GM12801 (cell line): ENCODE data around the gene SEH1L.

Experiments used
- TF ChIP-seq, protein P1 (sequence below): IDR thresholded peaks from one replicate; pipeline ENCODE4 v1.5.1; 2011; ENCODE audit warnings: control low read depth; ENCODE audit not compliant: insufficient read length; ENCODE audit errors: extremely low read depth

The SEH1L gene

GRCh38 chr18:12911929-12912703 is 35.7 kb upstream of the SEH1L start:
- TF ChIP-seq, protein P1, sequence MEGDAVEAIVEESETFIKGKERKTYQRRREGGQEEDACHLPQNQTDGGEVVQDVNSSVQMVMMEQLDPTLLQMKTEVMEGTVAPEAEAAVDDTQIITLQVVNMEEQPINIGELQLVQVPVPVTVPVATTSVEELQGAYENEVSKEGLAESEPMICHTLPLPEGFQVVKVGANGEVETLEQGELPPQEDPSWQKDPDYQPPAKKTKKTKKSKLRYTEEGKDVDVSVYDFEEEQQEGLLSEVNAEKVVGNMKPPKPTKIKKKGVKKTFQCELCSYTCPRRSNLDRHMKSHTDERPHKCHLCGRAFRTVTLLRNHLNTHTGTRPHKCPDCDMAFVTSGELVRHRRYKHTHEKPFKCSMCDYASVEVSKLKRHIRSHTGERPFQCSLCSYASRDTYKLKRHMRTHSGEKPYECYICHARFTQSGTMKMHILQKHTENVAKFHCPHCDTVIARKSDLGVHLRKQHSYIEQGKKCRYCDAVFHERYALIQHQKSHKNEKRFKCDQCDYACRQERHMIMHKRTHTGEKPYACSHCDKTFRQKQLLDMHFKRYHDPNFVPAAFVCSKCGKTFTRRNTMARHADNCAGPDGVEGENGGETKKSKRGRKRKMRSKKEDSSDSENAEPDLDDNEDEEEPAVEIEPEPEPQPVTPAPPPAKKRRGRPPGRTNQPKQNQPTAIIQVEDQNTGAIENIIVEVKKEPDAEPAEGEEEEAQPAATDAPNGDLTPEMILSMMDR: no peak

GRCh38 chr18:12921178-12921577 is 26.6 kb upstream of the SEH1L start:
- TF ChIP-seq, protein P1: no peak

- TF ChIP-seq, protein P1: no peak
Observed at GRCh38 chr18:12922266-12922665, 25.5 kb upstream of the SEH1L start.

- TF ChIP-seq, protein P1: no peak
Observed at GRCh38 chr18:12924616-12925015, 23.2 kb upstream of the SEH1L start.

DNA sequence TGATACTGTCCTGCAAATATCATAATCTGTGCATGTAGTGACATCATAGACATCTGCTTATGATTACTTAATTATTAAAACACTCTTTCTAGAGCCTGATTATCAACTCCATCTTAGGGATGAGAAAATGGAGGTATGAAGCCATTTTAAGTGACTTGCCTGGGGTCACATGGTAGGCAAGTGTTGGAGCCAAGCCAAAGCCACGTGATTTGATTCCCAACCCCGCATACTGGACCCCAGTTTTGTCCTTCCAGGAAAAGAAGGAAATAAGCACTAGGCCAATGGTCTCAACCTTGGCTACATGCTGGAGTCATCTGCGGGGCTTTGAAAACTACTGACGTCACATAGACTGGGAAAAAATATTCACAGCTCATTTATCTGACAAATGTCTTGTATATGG is 19.6 kb upstream of the SEH1L start:
- TF ChIP-seq, protein P1: no peak

GRCh38 chr18:12928641-12929040 is 19.2 kb upstream of the SEH1L start:
- TF ChIP-seq, protein P1: no peak

GRCh38 chr18:12929477-12930083 is 18.2 kb upstream of the SEH1L start:
- TF ChIP-seq, protein P1: no peak
